ENCODE measurements around the gene IL16. TPM values are rescaled to one million over a fixed set of nuclear protein-coding genes. Genes with fewer than 3 reads are reported as not detected.
"Not testable (repeated sequence)": the region's sequence is repeated elsewhere in the genome, so short reads cannot be mapped to it uniquely, and the experiment has no call there.

The IL16 gene
- total RNA-seq, 1 donor from 2014 or later, result 34.6 TPM

GRCh38 chr15:81329446-81329845 lies 132.8 kb downstream of the IL16 start:
- H3K4me3 ChIP-seq, result no peak overlapping the region
- no peaks in the 10 kb centered on the region for H3K27me3 ChIP-seq (ENCODE audit: low read depth)
- intact Hi-C loops (cut with DNase I), result no loop called here
- H3K36me3 ChIP-seq, result no peaks in the 10 kb centered on the region
- H3K4me1 ChIP-seq, result peaks cover 8% of the 10 kb centered on the region
- ATAC-seq, result no peak
- TF ChIP-seq CTCF (IDR thresholded peaks at IDR 0.05), result no peak
- no peak for DNase-seq
- H3K27ac ChIP-seq, result no peak overlapping the region
- no peaks in the 10 kb centered on the region for H3K9me3 ChIP-seq

- Histone ChIP-seq H3K27ac (no peak overlapping the region), H3K36me3 (no peaks in the 10 kb centered on the region), H3K4me1 (no peaks in the 10 kb centered on the region), H3K9me3 (no peaks in the 10 kb centered on the region), H3K4me3 (no peak overlapping the region), H3K27me3 (ENCODE audit: low read depth) (no peaks in the 10 kb centered on the region)
- TF ChIP-seq CTCF (IDR thresholded peaks at IDR 0.05), result no peak
- DNase-seq, result no peak
- intact Hi-C loops (cut with DNase I), result no loop called here
- ATAC-seq, result no peak
Measured at GRCh38 chr15:81330366-81331090, 133.8 kb downstream of the IL16 start.

- ATAC-seq; H3K4me3 ChIP-seq; DNase-seq; H3K4me1 ChIP-seq; H3K9me3 ChIP-seq; intact Hi-C loops (cut with DNase I); H3K27me3 ChIP-seq (ENCODE audit: low read depth); H3K27ac ChIP-seq; H3K36me3 ChIP-seq: not testable (repeated sequence)
Measured at GRCh38 chr15:81331141-81331540, 134.5 kb downstream of the IL16 start.

GRCh38 chr15:81331600-81331999 lies 134.9 kb downstream of the IL16 start:
- no peaks in the 10 kb centered on the region for H3K27me3 ChIP-seq (ENCODE audit: low read depth)
- no peak for DNase-seq
- no peak overlapping the region for H3K27ac ChIP-seq
- ATAC-seq, result no peak
- H3K4me1 ChIP-seq, result no peaks in the 10 kb centered on the region
- no peaks in the 10 kb centered on the region for H3K9me3 ChIP-seq
- no peak overlapping the region for H3K4me3 ChIP-seq
- H3K36me3 ChIP-seq, result no peaks in the 10 kb centered on the region
- intact Hi-C loops (cut with DNase I), result no loop called here
- TF ChIP-seq CTCF (IDR thresholded peaks at IDR 0.05), result no peak

- Histone ChIP-seq H3K4me3 (no peak overlapping the region), H3K36me3 (no peaks in the 10 kb centered on the region), H3K9me3 (no peaks in the 10 kb centered on the region), H3K4me1 (no peaks in the 10 kb centered on the region), H3K27me3 (ENCODE audit: low read depth) (no peaks in the 10 kb centered on the region), H3K27ac (no peak overlapping the region)
- no peak for TF ChIP-seq CTCF (IDR thresholded peaks at IDR 0.05)
- ATAC-seq (no peak), DNase-seq (no peak)
- intact Hi-C loops (cut with DNase I), result no loop called here
Measured at GRCh38 chr15:81332326-81332725, 135.6 kb downstream of the IL16 start.

GRCh38 chr15:81333363-81333762 lies 136.7 kb downstream of the IL16 start:
- Histone ChIP-seq H3K27ac (no peak overlapping the region), H3K9me3 (no peaks in the 10 kb centered on the region), H3K4me1 (peaks cover 2% of the 10 kb centered on the region), H3K4me3 (no peak overlapping the region), H3K36me3 (no peaks in the 10 kb centered on the region), H3K27me3 (ENCODE audit: low read depth) (no peaks in the 10 kb centered on the region)
- ATAC-seq (no peak), DNase-seq (no peak)
- TF ChIP-seq CTCF (IDR thresholded peaks at IDR 0.05), result no peak
- intact Hi-C loops (cut with DNase I), result no loop called here

Measured in lower lobe of right lung (tissue), 2 donors.